HG03135 (cell line): ENCODE results near the gene KCNH1.

Experiments used
- ATAC-seq: cut with Tn5 transposase; IDR thresholded peaks from one replicate; pipeline ENCODE4 v1.9.1; 2021; ENCODE audit warnings: mild to moderate bottlenecking, moderate library complexity; ENCODE audit not compliant: unreplicated experiment

The KCNH1 gene

DNA sequence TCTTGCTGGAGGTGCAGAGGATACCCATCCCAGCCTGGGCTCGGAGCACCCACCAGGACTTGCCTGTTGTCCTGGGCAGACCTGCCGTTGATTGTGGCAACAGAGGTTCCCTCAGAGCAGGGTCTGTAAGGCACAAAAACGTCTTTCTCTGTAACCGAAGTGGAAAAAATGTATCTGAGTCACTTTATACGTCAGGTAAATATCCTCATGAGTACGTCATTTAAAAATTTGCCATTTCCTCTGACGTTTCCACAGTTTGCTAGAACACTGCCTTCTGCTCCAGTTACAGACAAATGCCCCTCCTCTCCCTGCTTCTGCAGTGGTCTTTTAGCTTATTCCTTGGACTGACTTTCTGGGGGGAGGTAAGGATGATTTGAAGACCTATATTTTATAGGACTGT is 478.4 kb downstream of the KCNH1 start:
- no peak for ATAC-seq

- no peak for ATAC-seq
Observed at GRCh38 chr1:210654176-210654981, 479.6 kb downstream of the KCNH1 start.

GRCh38 chr1:210653771-210654170 is 480.2 kb downstream of the KCNH1 start:
- no peak for ATAC-seq

GRCh38 chr1:210652329-210652954 is 481.5 kb downstream of the KCNH1 start:
- no peak for ATAC-seq

- ATAC-seq, result no peak
Observed at GRCh38 chr1:210650403-210650802, 483.5 kb downstream of the KCNH1 start.

DNA sequence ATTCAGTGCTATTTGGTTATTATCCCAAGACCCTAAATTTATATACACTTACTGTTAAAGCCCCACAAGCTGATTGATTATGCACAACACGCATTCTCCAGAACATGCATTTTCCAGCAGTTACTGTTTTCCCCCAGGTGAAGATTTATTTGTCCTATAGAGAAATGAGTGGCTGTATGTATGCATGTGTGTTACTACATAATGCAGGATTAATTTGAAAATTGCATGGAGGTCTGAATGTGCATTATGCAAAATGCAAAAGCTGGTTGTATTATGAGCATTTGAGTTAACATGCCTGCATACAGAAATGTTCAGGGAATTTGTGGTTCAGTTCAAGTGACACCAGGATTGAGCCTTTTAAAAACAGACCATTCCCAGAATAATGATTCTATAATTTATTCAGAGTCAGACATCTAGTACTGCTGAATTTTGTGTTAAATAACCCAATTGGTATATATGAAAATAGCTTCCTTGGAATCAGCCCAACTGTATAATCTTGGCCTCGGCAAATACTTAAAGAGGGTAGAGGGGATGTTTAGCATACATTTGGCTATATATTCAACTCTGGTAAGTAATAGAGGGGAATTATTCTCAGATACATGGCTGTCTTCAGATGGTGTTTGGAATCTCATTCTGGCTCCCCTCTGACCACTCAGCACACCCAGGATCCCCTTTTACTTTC is 485.2 kb downstream of the KCNH1 start:
- no peak for ATAC-seq

DNA sequence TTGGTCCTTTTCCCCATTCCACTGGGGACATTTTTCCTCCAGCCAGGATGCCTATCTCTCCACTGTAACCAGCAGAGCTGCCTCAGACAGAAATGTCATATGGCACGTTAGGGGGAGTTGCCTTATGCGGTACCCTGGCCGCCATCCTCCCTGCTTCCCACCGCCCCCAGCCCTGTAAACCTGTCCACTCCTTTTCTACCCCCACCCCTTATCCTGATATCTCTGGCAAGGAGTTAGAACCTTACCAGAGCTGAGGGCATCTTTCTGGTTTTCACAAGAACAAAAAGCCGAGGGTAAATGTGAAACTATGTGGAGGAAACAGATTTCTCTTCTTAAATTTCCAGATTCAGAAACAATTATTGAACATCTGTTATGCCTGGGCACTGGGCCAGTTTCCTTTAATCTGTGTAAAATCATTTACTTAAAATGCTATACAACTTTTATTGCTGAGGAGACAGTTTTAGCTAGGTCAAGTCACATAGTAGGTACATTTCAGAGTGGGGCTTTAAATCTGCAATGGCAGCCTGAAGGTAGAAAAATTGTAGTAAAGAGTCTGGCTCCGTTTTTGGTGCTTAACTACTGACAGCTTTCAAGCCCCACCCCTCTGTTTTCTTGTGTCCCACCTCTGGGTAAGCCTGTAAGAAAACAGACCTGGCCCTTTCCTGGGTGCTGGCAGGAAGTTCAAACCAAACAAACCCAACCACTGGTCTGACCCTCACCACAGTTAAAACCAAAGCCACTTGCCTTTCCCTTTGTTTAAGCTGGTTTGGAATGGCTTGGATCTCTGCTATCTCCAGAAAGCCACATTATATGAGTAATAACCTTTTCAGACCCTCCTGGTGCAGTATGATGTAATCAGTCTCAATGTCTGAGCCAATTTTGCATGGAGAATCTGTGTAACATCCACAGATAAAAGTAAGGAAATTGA is 486.3 kb downstream of the KCNH1 start:
- no peak for ATAC-seq

DNA sequence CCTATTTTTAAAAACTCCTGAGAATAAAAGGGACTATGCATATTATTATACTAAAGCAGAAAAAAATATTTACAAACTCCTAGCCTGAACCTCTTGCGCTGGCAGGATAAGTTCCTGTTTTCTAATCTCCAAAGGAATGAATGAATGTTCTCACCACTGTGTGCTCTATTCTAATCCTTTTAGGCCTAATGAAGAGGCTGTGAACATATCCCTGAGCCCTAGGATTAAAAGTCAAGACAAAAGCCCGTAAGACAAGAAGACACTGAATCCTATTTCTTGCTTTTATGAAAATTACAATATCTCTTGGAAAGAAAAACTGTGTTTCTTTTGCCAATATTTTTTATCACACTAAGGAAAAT is 487.7 kb downstream of the KCNH1 start:
- ATAC-seq, result no peak

DNA sequence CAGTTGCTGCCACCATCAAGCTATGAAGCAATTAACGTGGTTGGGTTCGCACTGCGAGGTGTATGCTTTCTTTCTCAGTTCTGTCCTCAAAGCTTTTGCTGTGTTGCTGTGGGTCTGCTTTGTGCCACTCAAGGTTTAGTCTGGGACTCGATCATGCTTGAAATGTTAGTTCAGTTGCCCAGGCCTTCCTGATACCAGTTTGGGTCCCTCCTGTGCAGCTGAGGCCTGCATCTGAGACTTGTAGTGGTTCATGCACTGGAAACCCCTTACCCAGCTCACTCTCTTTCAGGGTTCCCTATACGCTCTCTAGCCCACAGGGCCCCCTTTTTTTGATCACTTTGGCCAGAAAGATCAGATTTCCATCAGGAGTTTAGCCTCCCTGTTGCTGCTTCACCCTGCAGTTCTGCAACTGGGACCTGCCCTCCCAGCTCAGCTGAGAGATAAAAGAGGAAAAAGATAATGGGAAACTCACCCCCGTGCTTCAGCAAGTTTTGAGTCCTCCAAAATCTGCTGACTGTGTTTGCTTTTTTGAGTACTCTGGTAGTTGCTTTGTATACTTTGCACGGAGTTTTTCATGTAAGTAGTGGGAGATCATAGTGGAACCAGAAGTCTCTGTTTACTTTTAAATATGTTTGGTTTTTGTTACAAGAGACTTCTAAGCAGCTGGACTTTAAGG is 488.2 kb downstream of the KCNH1 start:
- no peak for ATAC-seq

DNA sequence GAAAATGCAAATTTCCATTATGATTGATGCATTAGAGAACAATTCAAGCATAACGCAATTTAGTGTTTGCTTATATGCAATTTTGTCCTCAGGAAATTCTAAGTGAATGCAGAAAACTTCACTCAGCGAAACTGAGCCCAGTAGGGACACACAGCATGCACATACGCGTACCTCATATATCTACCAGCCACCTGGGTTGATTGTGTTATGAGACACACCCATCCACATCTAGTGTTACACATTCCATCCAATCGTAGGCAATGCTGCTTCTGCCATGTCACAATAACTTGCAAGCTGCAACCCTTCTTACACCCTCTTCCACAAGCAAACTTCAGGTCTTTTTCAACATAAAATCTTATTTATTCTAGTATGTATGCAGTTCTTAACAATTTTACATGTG is 492.4 kb downstream of the KCNH1 start:
- no peak for ATAC-seq

DNA sequence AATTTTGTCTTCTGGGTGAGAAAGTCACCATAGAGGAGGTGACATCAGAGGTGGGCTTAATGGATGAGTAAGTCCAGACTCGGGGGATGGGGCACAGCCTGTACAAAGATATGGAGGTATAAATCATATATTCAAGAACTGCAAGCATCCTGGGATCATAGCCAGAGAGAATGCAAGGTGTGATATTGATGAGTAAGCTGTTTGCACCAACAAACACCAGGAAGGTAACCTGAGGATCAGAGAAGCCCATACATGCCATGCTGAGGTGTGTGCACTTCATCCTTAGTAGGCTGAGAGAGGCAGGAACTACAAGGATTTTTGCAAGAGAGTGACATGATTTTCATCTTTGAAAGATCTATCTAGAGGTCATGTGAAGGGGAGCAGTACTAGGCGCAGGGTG is 498.8 kb downstream of the KCNH1 start:
- ATAC-seq, result no peak

DNA sequence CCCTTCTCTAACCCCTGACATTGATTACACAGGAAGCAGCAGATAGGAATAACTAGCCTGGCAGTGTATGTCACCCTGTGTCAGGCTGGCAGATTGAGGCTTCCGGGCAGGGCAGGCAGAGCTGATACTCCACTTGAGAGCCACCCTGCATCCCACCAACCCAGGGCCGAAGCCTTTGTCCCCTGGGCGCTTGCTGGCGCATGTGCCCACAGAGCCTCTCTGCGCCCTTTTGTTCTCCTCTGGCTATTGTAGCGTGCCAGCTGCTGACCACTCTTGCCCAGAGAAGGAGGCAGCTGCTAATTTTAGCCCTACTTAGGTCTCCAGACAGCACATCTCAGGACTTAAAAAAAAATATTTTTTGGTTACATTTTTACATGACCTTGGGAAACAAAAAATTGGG is 500.3 kb downstream of the KCNH1 start:
- no peak for ATAC-seq

DNA sequence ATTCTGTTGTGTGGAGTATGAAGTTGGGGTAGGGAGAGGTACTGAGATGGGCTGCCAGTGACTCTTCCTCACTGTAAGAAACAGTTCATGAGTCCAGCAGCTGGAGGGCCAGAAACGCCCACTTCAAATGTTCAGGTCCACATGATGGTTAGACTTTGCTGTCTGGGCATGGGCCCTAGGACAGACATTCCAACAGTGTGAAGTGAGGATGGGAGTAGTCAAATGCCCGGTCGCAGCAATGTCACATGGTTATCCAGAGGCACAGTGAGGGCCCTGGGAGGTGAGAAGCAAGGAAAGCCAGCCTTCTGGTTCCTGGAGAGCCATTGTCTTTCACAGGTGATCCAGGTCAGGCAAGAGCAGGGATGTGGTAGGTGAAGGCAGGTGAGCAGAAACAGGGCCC is 500.8 kb downstream of the KCNH1 start:
- no peak for ATAC-seq

GRCh38 chr1:210631399-210631798 is 502.5 kb downstream of the KCNH1 start:
- ATAC-seq, result no peak

GRCh38 chr1:210629276-210629675 is 504.7 kb downstream of the KCNH1 start:
- no peak for ATAC-seq

- no peak for ATAC-seq
Observed at GRCh38 chr1:210627755-210628154, 506.2 kb downstream of the KCNH1 start.
